ENCODE results near the gene BDNF.

Gene BDNF

DNA sequence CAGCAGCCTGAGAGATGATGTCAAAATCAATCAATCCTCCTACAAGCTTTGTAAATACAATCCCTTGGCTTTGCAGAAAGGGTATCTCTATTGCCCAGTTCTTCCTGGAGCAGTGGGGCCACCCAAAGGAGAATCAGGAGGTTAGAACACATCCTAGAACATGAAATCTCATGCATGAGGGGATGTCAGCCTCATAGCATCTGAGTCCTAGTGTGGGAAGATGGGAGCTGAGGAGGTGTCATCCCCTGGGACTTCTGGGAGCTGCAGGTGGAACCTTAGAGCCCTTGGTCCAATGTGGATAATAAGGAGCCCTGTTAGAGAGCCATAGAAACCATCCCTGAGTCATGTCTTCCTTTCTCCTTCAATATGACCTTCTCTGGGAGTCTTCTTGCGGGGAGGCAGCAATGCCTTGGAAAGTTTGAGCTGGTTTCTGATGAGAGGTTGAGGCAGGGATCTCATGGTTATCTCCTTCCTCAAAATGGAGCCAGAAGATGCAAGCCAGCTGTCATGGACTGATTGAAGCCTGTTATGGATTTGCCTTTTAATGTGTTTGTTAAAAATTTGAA, 74.8 kb downstream of the BDNF start:
- DNase-seq (ENCODE audit: low read depth in 2 of 2), result no peak

DNA sequence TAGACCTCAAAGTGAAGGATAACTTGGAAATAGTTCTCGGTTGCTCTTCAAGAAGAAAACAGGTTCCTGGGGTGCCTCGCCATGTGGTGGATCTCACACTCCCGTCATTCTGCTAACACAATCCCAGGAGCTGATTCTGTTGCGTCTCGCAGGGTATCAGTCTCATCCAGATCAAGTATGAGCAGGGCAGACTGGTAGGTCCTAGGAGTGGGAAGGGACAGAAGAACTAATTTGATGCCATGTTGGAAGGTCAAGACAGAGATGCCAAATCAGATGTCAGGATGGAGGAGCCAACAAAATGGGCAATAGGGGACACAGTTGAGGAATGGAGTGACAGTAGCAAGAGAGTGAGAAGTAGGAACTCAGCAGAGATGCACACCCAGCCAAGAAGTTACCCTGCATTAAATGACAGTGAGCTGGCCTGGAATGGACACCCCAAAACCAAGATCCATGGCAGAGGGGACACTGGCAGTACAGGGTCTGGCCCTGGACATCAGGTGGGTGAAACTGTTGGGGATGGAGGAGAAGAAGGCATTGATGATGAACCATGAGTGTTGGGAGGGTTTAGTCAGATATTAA, 76.2 kb downstream of the BDNF start:
- DNase-seq (ENCODE audit: low read depth in 2 of 2), result no peak

GRCh38 chr11:27622541-27623300, 77.5 kb downstream of the BDNF start:
- DNase-seq (ENCODE audit: low read depth in 2 of 2), result no peak

GRCh38 chr11:27621405-27622161, 78.7 kb downstream of the BDNF start:
- DNase-seq (ENCODE audit: low read depth in 2 of 2), result no peak

- no peak for DNase-seq (ENCODE audit: low read depth in 2 of 2)
Observed at GRCh38 chr11:27619763-27620335, 80.4 kb downstream of the BDNF start.

DNA sequence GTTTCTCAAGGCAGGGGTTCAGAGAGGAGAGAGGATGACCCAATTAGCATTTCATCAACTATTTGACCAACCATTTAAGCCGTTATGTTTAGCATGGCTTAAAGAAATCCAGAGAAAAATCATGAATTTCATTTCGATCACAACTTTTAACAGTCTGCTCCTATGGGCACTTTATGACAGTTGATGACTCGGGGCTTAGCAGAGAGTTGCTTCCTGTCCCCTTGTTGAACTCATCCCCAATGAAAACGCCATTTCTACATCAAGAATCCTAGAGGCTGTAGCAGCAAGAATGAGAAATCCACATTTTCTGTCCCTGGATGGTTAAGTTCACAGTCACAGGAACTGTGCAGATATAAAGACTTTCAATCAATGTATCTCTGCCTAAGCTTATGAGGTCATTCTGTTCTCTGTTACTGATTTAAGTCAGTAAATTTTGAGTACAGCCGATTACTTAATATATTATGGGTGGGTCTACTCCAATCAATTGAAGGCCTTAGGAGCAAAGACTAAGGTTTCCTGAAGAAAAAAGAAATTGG, 81.1 kb downstream of the BDNF start:
- no peak for DNase-seq (ENCODE audit: low read depth in 2 of 2)

DNA sequence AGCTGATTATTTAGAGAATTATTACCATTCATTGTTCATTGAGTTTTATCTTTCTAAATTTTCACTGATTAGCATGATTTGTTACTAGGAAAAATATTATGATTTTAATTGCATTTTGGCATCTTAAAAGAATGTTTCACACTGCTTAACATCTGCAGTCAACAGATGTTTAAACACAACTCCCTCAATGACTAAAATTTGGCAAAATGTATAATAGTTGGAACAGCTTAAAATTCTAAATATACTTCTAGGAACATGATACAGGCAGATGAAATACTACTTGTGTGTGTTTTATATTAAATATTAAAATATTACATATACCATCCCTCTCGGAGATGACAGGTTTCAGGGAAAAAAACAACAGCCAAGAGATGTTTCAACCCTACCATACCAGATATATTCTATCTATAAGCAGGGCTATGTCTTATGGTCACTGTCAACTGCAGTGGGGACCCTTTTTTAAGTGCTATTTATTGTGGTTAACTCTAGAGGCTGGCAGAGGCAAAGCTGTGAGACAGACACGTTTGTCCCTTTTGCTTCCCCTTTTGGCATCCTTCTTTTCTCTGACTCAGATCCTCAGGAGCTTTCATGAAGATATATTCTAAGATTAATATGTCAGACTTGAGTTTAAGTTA, 81.9 kb downstream of the BDNF start:
- no peak for DNase-seq (ENCODE audit: low read depth in 2 of 2)

GRCh38 chr11:27616711-27617110, 83.5 kb downstream of the BDNF start:
- no peak for DNase-seq (ENCODE audit: low read depth in 2 of 2)

DNA sequence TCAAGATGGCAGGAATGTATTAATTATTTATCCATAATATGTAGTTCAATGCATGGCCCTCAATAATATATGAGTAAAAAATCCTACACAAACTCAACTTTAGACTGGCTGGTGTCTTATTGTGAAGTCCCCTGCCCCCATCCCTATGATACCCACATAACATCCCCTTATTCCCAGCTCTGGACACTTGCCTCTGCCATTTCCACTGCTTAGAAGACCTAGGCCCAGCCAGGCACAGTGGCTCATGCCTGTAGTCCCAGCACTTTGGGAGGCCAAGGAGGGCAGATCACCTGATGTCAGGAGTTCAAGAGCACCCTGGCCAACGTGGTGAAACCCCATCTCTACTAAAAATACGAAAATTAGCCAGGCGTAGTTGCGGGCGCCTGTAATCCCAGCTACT, 84.4 kb downstream of the BDNF start:
- DNase-seq (ENCODE audit: low read depth in 2 of 2), result no peak

DNA sequence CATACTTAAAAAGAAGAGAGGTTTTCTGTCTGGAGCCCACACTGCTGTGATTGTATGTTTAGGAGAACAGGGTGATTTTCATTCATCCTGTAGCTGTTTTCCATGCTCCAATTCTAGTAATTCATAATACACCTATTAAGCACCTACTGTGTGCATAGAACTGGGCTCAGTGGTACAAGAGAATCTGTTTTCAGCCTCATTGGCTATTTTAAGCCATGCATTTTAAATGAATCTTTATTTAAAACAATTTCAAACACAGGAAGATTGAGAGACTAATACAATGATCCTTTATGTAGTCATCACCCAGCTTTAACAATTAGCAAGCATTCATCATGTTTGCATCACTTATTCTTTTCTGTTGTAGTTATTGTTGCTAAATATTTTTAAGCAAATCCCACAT, 86.2 kb downstream of the BDNF start:
- no peak for DNase-seq (ENCODE audit: low read depth in 2 of 2)

DNA sequence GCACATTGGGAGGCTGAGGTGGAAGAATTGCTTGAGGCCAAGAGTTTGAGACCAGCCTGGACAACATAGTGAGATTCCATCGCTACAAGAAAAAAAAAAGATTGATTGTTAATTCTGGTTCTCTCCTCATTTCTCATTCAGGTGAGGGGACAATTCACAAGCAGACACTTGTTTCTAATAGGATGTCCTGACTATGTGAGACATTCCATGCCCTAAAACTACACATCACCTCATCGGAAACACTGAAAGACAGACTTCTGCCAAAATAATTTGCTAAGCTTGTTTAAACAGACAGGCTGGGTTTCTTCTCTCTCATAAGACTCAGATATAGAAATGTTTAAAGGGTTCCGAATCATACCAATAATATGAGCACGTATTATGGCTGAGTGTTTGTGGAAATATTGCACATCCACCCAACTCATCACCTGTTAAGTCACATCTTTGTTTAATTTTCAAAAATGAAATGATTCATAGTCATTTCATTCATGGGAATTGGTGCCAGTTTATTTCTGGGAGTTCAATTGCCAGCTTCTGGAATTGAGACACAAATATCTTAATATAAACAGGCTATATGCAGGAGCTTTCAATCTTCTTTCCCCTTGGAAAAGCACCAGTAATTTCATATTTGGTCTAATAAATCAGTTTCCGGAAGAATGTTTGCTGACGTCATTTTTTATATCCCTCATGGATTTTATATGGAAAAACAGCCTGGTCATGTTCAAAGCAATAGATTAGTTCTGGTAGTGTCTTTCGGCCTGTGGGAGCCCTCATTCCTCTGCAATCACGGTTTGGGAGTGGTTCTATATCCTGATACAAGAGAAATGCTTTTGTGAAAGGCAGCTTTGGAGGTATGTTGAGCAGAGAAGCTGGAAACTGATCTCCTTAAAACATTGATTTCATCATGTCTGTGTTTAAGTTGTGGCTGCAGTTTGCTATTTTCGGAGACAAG, 87.0 kb downstream of the BDNF start:
- DNase-seq (ENCODE audit: low read depth in 2 of 2), result no peak

- DNase-seq (ENCODE audit: low read depth in 2 of 2), result no peak
Observed at GRCh38 chr11:27611947-27612455, 88.3 kb downstream of the BDNF start.

DNA sequence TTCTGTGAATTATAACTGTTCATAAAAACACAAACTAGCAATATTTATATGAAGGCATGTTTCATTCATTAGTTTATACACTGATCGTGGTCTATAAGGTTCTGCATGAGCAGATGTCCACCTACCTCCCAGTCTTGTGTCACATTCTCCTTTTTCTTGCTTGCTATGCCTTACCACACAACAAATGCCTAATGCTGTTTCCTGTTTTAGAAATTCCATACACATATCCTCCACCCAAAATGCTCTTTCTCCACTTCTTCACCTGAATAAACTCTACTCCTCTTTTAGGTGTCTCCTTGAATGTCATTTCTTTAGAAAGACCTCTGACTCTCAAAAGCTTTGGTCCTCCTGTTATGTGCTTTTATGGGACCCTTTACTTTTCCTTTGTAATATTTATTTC, 88.9 kb downstream of the BDNF start:
- DNase-seq (ENCODE audit: low read depth in 2 of 2), result no peak

GRCh38 chr11:27610946-27611345, 89.3 kb downstream of the BDNF start:
- DNase-seq (ENCODE audit: low read depth in 2 of 2), result no peak

DNA sequence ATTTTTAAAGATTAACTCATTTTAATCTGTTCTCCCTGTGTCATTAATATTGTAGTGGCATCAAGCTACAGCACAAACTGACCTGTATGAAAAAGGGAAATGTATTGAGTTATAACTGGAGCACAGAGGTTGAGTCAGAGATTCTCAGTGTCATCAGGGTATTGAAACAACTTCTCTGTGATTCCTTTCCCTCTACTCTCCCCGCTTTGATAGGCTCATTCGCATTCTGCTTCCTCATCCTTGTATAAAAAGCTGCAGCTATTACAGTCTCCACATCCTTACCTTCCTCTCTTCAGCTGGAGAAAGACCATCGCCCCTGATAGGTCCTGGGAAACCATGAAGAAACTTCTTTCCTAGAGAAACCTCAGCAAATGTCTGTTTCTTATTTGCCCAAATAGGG, 90.0 kb downstream of the BDNF start:
- no peak for DNase-seq (ENCODE audit: low read depth in 2 of 2)

DNA sequence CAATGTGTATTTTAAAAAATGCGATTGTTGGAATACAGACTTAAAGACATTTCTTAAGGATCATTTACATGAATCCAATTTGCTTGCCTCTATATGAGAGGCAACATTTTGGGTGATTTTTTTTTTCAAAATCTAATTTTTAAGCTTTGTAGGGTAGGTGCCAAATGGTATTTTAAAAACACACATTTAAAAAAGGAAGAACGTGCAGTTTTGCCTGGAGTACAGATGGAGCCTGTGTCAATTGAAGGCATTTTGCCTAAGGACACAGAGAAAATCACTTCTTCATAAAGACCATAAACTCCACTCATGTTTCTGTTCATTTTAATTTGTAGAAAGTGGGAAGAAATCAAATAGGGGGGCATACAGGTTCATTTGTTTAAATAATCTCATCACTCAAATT, 91.3 kb downstream of the BDNF start:
- DNase-seq (ENCODE audit: low read depth in 2 of 2), result no peak

GRCh38 chr11:27605422-27605821, 94.8 kb downstream of the BDNF start:
- DNase-seq (ENCODE audit: low read depth in 2 of 2), result no peak
